LNCAP (cell line): ENCODE measurements around the gene SNX18.

Experiments used
- TF ChIP-seq, protein P1 (sequence below): fragments of 450-650 bp; IDR thresholded peaks from 2 replicates; pipeline ENCODE4 v1.5.1; 2017; ENCODE audit warnings: mild to moderate bottlenecking

Gene SNX18

DNA sequence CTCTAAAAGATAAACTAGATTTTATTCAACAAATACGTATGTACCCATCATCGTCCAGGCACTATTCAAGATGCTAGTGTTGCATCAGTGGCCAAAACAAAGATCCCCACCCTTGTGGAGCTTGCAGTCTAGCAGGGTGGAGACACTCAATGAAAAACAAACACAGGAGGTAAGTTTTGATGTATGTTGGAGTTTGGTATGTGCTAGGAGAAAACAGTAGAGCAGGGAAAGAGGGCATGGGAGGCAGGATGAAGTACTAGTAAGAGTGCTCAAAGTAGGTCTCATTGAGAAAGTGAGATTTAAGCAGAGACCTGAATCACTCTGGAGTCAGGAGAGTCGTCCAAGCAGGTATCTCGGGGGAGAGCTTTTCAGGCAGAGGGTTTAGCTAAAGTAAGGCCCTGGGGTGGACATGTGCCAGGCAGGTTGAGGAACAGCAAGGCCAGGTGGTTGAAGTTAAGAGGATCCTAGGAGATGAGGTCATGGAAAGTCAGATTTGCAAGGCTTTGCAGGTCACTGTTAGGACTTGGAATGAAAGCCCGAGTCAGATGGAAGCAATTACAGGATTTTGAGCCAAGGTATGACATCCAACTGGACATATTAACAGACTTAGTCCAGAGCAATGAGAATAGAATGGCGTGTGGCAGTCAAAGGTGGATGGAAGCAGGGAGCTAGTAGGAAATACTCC, 9.2 kb downstream of the SNX18 start:
- TF ChIP-seq, protein P1, sequence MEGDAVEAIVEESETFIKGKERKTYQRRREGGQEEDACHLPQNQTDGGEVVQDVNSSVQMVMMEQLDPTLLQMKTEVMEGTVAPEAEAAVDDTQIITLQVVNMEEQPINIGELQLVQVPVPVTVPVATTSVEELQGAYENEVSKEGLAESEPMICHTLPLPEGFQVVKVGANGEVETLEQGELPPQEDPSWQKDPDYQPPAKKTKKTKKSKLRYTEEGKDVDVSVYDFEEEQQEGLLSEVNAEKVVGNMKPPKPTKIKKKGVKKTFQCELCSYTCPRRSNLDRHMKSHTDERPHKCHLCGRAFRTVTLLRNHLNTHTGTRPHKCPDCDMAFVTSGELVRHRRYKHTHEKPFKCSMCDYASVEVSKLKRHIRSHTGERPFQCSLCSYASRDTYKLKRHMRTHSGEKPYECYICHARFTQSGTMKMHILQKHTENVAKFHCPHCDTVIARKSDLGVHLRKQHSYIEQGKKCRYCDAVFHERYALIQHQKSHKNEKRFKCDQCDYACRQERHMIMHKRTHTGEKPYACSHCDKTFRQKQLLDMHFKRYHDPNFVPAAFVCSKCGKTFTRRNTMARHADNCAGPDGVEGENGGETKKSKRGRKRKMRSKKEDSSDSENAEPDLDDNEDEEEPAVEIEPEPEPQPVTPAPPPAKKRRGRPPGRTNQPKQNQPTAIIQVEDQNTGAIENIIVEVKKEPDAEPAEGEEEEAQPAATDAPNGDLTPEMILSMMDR = no peak

GRCh38 chr5:54528633-54529209, 11.2 kb downstream of the SNX18 start:
- TF ChIP-seq, protein P1 = no peak

DNA sequence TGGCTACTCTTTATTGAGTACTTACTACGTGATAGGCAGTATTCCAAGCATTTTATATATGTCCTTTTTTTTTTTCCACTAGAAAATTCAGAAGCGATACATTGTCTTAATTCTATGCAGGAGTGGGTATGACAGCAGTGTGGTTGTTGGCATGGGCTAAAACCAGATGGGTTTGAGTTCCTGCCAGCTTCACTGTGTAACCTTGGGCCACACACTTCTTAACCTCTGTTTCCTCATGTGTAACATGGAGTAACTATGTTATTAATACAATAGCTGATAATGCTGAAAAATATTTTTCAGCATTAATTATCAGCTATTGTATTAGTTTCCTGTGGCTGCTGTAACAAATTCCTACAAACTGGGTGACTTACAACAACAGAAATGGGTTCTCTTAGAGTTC, 12.0 kb downstream of the SNX18 start:
- TF ChIP-seq, protein P1 = no peak

DNA sequence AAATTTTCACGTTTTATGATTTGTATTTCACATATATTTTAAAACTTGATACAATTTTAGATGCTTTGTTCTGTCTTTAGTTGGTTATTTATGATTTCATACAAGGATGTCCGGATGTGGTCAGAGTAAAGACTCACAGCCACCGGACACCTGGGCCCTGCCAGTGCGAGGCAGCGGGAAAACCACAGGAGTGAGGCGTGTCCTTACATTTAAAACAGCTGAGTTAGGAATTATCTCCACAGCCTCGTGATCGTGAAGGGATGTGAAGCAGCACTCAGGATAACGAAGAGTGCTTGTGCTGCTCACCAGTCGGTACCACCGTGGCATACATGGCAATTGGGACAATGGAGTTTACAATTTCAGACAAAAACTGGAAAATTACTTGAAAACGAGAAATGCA, 14.0 kb downstream of the SNX18 start:
- TF ChIP-seq, protein P1 = no peak

- TF ChIP-seq, protein P1 = no peak
Measured at GRCh38 chr5:54533541-54534190, 16.1 kb downstream of the SNX18 start.

- TF ChIP-seq, protein P1 = no peak
Measured at GRCh38 chr5:54534191-54535004, 16.8 kb downstream of the SNX18 start.

DNA sequence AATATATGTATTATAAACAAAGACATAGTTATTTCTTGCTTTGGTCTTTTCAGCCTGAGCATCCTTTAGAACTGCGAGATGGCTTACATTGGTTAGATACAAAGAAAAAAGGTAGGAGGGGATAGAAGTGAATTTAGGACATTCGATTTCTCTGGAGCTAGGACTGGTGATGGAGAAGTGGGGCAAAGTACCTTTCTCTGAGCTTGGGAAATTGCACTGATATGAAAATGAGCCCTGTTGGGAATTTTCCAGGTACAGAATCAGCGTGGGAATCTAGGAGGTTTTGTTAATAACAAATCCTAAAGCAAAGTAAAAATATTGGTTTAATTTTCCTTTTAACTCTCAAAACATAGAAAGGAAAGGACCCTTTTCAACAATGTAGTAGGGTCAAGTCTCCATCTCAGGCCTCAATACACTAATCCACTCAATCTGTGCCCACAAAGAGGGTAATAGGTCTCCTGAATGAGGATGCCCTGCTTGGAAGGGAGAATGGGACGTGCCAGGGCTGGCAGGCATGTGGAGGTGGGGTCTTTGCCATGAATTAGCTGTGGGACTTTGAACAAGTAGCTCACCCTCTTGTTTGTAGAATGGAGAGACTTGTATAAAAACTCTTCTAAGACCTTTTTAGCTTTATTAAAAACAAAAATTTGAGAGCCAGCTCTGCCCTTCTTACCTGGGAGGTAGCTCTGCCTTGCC, 17.7 kb downstream of the SNX18 start:
- TF ChIP-seq, protein P1 = no peak
